Body of pancreas (tissue), 4 donors: ENCODE data around the gene RPS19BP1. TPM values are rescaled to one million over a fixed set of nuclear protein-coding genes. Genes with fewer than 3 reads are reported as not detected.

ENCODE experiments used
- ATAC-seq: fragments of 150-250 bp; one replicate; pipeline ENCODE4 v1.9.1; 2016
- DNase-seq, 4 donors: peaks; one replicate each; pipeline ENCODE4 v3.0.0-alpha.2; 2019
- H3K27ac ChIP-seq, 4 donors: fragments of 200-600 bp; sonication (generic); 1 replicate in 3 of 4; 2 replicates in 1 of 4; pipeline versions ENCODE4 v1.5.1 to v1.6.1; 2016 to 2019; ENCODE audit warnings: mild to moderate bottlenecking in 1 of 4, mixed read lengths in 1 of 4, moderate library complexity in 1 of 4
- H3K27me3 ChIP-seq, 2 donors: fragments of 200-600 bp; sonication (generic); one replicate each; pipeline ENCODE4 v1.6.0; 2016; ENCODE audit warnings: mild to moderate bottlenecking in 1 of 2
- H3K36me3 ChIP-seq, 2 donors: fragments of 200-600 bp; sonication (generic); replicated peaks in 1 of 2; 2 replicates each; pipeline ENCODE4 v1.5.1; 2016; ENCODE audit warnings: low read depth in 2 of 2; ENCODE audit not compliant: insufficient read depth in 1 of 2
- H3K4me1 ChIP-seq: fragments of 200-600 bp; sonication (generic); one replicate; pipeline ENCODE4 v1.6.0; 2016
- H3K4me3 ChIP-seq, 2 donors: fragments of 200-600 bp; sonication (generic); 1 replicate in 1 of 2; 2 replicates in 1 of 2; pipeline ENCODE4 v1.5.1; 2016 to 2019
- H3K9me3 ChIP-seq, 3 donors: fragments of 200-600 bp; sonication (generic); 1 replicate in 2 of 3; 2 replicates in 1 of 3; pipeline ENCODE4 v1.5.1; 2016
- POLR2A ChIP-seq, 3 donors: fragments of 450-650 bp; IDR thresholded peaks; one replicate each; pipeline ENCODE4 v1.6.1; 2016; ENCODE audit warnings: antibody characterized with exemption in 3 of 3, mild to moderate bottlenecking in 2 of 3
- WGBS, 2 donors: methylation state at CpG; one replicate each; pipeline ENCODE4 v1.1.5; 2017; 5-methylcytosine and 5-hydroxymethylcytosine counted together
- intact Hi-C: fragments of 100-400 bp; cut with DNase I; formaldehyde crosslinking; loops from one replicate; pipeline ENCODE4 v1.15.1; 2023
- total RNA-seq, 2 donors: library from RNA; depleted of rRNA; stranded (reverse); fragments of >200 nt; gene quantifications; one replicate each; pipeline ENCODE4 v1.1.0, GENCODE V29; 2016
- TF ChIP-seq, protein P1 (sequence below), 7 experiments: fragments of 450-650 bp in 4 of 7; fragments of 200-600 bp in 3 of 7; sonication (generic) in 3 of 7; IDR thresholded peaks; one replicate each; pipeline ENCODE4 v1.5.1; 2016 to 2019; ENCODE audit warnings: antibody characterized with exemption in 7 of 7

The RPS19BP1 gene
- total RNA-seq, 2 donors from 2014 or later, result 87.2 to 141 TPM

DNA sequence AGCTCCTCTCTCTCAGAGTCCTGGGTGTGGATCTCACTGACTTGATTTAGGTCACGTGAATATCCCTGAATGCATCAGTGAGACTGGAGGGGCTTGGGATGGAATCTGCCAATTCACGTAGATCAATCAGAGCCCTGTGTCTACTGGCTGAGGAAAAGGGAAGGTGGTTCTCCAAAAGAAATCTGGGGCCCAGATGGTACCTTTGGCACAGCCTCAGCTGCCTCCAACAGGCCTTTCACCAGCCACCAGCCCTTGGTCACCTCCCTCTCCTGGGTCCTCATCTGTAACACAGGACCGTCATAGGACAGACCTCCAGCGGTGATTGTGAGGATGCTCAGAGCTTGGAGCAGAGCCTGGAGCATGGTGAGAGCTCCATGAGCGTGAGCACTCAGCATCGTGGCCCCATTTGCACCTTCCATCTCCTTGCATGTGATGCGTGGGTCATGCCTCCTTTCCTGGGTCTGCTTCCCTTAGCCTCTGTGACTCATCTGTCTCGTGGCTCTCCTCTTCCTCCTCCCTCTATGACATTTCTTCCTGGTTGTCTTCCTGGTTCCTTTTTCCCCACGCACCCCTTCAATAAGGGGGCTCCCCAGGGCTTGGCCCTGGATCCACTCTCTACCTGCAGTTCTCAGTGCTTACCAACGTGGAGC is 38.0 kb downstream of the RPS19BP1 start:
- Histone ChIP-seq H3K36me3 (no peaks in the 10 kb centered on the region), H3K27me3 (no peaks in the 10 kb centered on the region), H3K27ac (no peak overlapping the region), H3K9me3 (no peaks in the 10 kb centered on the region), H3K4me1 (peaks cover 10% of the 10 kb centered on the region), H3K4me3 (no peak overlapping the region)
- ATAC-seq (no peak), DNase-seq (no peak)
- TF ChIP-seq, protein P1, sequence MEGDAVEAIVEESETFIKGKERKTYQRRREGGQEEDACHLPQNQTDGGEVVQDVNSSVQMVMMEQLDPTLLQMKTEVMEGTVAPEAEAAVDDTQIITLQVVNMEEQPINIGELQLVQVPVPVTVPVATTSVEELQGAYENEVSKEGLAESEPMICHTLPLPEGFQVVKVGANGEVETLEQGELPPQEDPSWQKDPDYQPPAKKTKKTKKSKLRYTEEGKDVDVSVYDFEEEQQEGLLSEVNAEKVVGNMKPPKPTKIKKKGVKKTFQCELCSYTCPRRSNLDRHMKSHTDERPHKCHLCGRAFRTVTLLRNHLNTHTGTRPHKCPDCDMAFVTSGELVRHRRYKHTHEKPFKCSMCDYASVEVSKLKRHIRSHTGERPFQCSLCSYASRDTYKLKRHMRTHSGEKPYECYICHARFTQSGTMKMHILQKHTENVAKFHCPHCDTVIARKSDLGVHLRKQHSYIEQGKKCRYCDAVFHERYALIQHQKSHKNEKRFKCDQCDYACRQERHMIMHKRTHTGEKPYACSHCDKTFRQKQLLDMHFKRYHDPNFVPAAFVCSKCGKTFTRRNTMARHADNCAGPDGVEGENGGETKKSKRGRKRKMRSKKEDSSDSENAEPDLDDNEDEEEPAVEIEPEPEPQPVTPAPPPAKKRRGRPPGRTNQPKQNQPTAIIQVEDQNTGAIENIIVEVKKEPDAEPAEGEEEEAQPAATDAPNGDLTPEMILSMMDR (IDR thresholded peaks at IDR 0.05), result no peak
- TF ChIP-seq POLR2A (IDR thresholded peaks at IDR 0.05), result no peak
- intact Hi-C loops, result no loop called here
- WGBS, 2 donors, result 74 to 79% methylated on average over 10 of the region's 10 CpGs

DNA sequence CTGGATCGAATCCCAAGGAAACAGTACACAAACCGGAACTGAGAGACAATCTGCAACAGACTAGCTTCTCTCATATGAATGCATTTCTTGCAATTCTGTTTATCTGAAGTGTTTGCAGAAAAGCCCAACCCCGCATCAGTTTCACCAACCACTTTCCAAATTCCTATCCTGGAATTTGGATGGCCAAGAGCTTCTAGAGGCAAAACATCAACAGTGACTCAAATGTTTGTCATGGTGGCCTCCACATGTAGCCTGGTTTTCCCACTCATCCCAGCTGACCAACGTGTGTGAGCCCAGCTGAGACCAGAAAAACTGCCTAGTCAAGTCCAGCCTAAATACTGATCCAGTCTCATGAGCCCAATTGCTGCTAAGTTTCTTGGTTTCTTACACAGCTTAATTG is 38.8 kb downstream of the RPS19BP1 start:
- ATAC-seq (no peak), DNase-seq (no peak)
- TF ChIP-seq, protein P1 (IDR thresholded peaks at IDR 0.05), result no peak
- TF ChIP-seq POLR2A (IDR thresholded peaks at IDR 0.05), result no peak
- H3K36me3 ChIP-seq, result no peaks in the 10 kb centered on the region
- no peak overlapping the region for H3K27ac ChIP-seq
- H3K4me1 ChIP-seq, result peaks cover 10% of the 10 kb centered on the region
- 29 to 40% methylated on average over 4 of the region's 4 CpGs for WGBS, 2 donors
- H3K4me3 ChIP-seq, result no peak overlapping the region
- no peaks in the 10 kb centered on the region for H3K27me3 ChIP-seq
- intact Hi-C loops, result no loop called here
- H3K9me3 ChIP-seq, result no peaks in the 10 kb centered on the region

DNA sequence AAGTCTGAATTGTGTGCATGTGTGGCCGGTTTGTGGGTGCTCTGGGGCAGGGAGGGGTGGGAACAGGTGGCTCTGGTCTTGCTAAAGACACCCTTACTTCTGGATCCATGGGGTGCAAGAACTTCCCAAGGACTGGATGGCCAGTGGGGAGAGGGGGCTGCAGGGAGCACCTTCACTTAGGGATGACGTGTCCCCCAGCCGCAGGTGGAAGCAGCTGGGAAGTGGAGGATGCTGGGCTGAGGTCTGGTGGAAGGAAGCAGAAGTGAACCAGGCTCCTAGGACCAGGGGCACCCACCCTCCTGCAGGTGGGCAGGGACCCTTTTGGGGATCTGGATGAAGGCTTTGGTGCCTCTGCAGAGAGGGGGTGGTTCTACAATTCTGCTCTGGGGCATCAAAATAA is 40.4 kb downstream of the RPS19BP1 start:
- TF ChIP-seq POLR2A (IDR thresholded peaks at IDR 0.05), result no peak
- TF ChIP-seq, protein P1 (IDR thresholded peaks at IDR 0.05), result no peak
- peaks cover 10% of the 10 kb centered on the region for H3K4me1 ChIP-seq
- H3K27me3 ChIP-seq, result no peaks in the 10 kb centered on the region
- H3K36me3 ChIP-seq, result no peaks in the 10 kb centered on the region
- no peaks in the 10 kb centered on the region for H3K9me3 ChIP-seq
- WGBS, 2 donors, result 57 to 58% methylated on average over 2 to 3 of the region's 3 CpGs
- no peak for DNase-seq
- intact Hi-C loops, result no loop called here
- no peak overlapping the region for H3K27ac ChIP-seq
- H3K4me3 ChIP-seq, result no peak overlapping the region
- ATAC-seq, result no peak

DNA sequence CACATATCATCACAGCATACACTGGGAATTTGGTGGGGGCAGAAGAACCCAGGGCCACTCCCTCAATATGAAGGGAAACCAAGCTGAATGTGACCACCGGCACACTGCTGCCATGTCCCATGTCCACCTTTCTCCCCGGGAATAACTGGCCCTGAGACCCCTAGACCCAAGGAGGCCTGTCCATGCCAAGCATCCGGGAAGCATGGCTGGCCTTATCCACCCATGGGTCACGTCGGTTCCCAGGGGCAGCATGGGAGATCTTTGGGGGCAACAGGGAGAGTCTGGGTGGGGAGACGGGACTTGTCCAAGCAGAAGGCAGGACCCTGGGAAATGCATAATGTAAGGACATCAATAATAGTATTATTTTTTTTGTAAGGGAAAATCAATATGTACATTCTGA is 40.9 kb downstream of the RPS19BP1 start:
- DNase-seq (no peak), ATAC-seq (no peak)
- H3K27me3 ChIP-seq, result no peaks in the 10 kb centered on the region
- 60 to 72% methylated on average over 5 to 6 of the region's 6 CpGs for WGBS, 2 donors
- H3K36me3 ChIP-seq, result no peaks in the 10 kb centered on the region
- TF ChIP-seq, protein P1 (IDR thresholded peaks at IDR 0.05), result no peak
- no peak for TF ChIP-seq POLR2A (IDR thresholded peaks at IDR 0.05)
- H3K9me3 ChIP-seq, result no peaks in the 10 kb centered on the region
- intact Hi-C loops, result no loop called here
- no peak overlapping the region for H3K4me3 ChIP-seq
- H3K4me1 ChIP-seq, result peaks cover 7% of the 10 kb centered on the region
- no peak overlapping the region for H3K27ac ChIP-seq
